Uterus (tissue), 4 donors: ENCODE data around the gene GNAO1. TPM values are rescaled to one million over a fixed set of nuclear protein-coding genes. Genes with fewer than 3 reads are reported as not detected.

Source experiments
- DNase-seq, 2 donors: peaks; one replicate each; pipeline ENCODE4 v3.0.0-alpha.2; 2019 to 2020
- H3K27ac ChIP-seq, 2 donors: fragments of 200-600 bp; sonication (generic); 1 replicate in 1 of 2; 2 replicates in 1 of 2; pipeline ENCODE4 v1.5.1; 2016 to 2018
- H3K27me3 ChIP-seq, 2 donors: fragments of 200-600 bp; sonication (generic); one replicate each; pipeline ENCODE4 v1.5.1; 2018 to 2019; ENCODE audit warnings: control low read depth in 1 of 2
- H3K36me3 ChIP-seq, 2 donors: fragments of 200-600 bp; sonication (generic); one replicate each; pipeline ENCODE4 v1.5.1; 2019; ENCODE audit warnings: control low read depth in 1 of 2
- H3K4me1 ChIP-seq, 2 donors: fragments of 200-600 bp; sonication (generic); one replicate each; pipeline ENCODE4 v1.5.1; 2018 to 2019; ENCODE audit warnings: control low read depth in 1 of 2
- H3K4me3 ChIP-seq, 2 donors: fragments of 200-600 bp; sonication (generic); 1 replicate in 1 of 2; 2 replicates in 1 of 2; pipeline ENCODE4 v1.5.1; 2018 to 2019; ENCODE audit warnings: mild to moderate bottlenecking in 1 of 2
- H3K9me3 ChIP-seq, 2 donors: fragments of 200-600 bp; sonication (generic); one replicate each; pipeline ENCODE4 v1.5.1; 2019; ENCODE audit warnings: control low read depth in 1 of 2
- CTCF ChIP-seq, 4 experiments: fragments of 200-600 bp in 2 of 4; fragments of 450-650 bp in 2 of 4; sonication (generic) in 2 of 4; IDR thresholded peaks; one replicate each; pipeline ENCODE4 v1.5.1; 2016 to 2019; ENCODE audit warnings: antibody characterized with exemption in 4 of 4, mild to moderate bottlenecking in 2 of 4, moderate library complexity in 1 of 4
- POLR2A ChIP-seq, 2 donors: fragments of 450-650 bp; IDR thresholded peaks; one replicate each; pipeline ENCODE4 v1.6.1; 2016; ENCODE audit warnings: antibody characterized with exemption in 2 of 2, mild to moderate bottlenecking in 1 of 2, moderate library complexity in 1 of 2
- intact Hi-C: fragments of 100-400 bp; cut with DNase I; formaldehyde crosslinking; loops from one replicate; pipeline ENCODE4 v1.15.1; 2023; ENCODE audit warnings: low total_unique reads
- total RNA-seq, 4 donors: library from RNA; depleted of rRNA in 3 of 4; stranded (reverse); fragments of >200 nt in 3 of 4; gene quantifications; one replicate each; pipeline versions ENCODE4 v1.1.0 to v1.2.4, GENCODE V29; 2014 to 2023
- donor health status: DM: yes; HTN: yes; CAD: no.

The GNAO1 gene
- total RNA-seq, 4 donors from 2014 or later = 0.26 to 7.2 (median 1.6) TPM; not detected in 1

GRCh38 chr16:56300242-56300623, 108.9 kb downstream of the GNAO1 start:
- no peak for TF ChIP-seq POLR2A (IDR thresholded peaks at IDR 0.05)
- no peak for TF ChIP-seq CTCF (IDR thresholded peaks at IDR 0.05)
- H3K27me3 ChIP-seq = no peaks in the 10 kb centered on the region
- H3K36me3 ChIP-seq = no peaks in the 10 kb centered on the region
- no peaks in the 10 kb centered on the region for H3K4me1 ChIP-seq
- intact Hi-C loops = no loop called here
- H3K9me3 ChIP-seq = no peaks in the 10 kb centered on the region
- DNase-seq = no peak
- H3K4me3 ChIP-seq = no peak overlapping the region
- no peak overlapping the region for H3K27ac ChIP-seq

- TF ChIP-seq CTCF (IDR thresholded peaks at IDR 0.05) = no peak
- no peak for TF ChIP-seq POLR2A (IDR thresholded peaks at IDR 0.05)
- Histone ChIP-seq H3K36me3 (no peaks in the 10 kb centered on the region), H3K9me3 (no peaks in the 10 kb centered on the region), H3K4me3 (no peak overlapping the region), H3K27me3 (no peaks in the 10 kb centered on the region), H3K27ac (no peak overlapping the region), H3K4me1 (no peaks in the 10 kb centered on the region)
- intact Hi-C loops = no loop called here
- no peak for DNase-seq
Measured at GRCh38 chr16:56300891-56301850, 109.9 kb downstream of the GNAO1 start.

GRCh38 chr16:56302506-56302905, 111.2 kb downstream of the GNAO1 start:
- Histone ChIP-seq H3K9me3 (no peaks in the 10 kb centered on the region), H3K4me3 (no peak overlapping the region), H3K4me1 (no peaks in the 10 kb centered on the region), H3K36me3 (no peaks in the 10 kb centered on the region), H3K27me3 (no peaks in the 10 kb centered on the region), H3K27ac (no peak overlapping the region)
- intact Hi-C loops = no loop called here
- DNase-seq = no peak
- no peak for TF ChIP-seq CTCF (IDR thresholded peaks at IDR 0.05)
- no peak for TF ChIP-seq POLR2A (IDR thresholded peaks at IDR 0.05)

- TF ChIP-seq CTCF (IDR thresholded peaks at IDR 0.05) (no peak), POLR2A (IDR thresholded peaks at IDR 0.05) (no peak)
- Histone ChIP-seq H3K36me3 (no peaks in the 10 kb centered on the region), H3K27me3 (no peaks in the 10 kb centered on the region), H3K4me1 (no peaks in the 10 kb centered on the region), H3K4me3 (no peak overlapping the region), H3K9me3 (no peaks in the 10 kb centered on the region), H3K27ac (no peak overlapping the region)
- DNase-seq = no peak
- intact Hi-C loops = no loop called here
Measured at GRCh38 chr16:56303066-56303715, 111.9 kb downstream of the GNAO1 start.

GRCh38 chr16:56303880-56304279, 112.6 kb downstream of the GNAO1 start:
- no peaks in the 10 kb centered on the region for H3K27me3 ChIP-seq
- TF ChIP-seq POLR2A (IDR thresholded peaks at IDR 0.05) (no peak), CTCF (IDR thresholded peaks at IDR 0.05) (no peak)
- intact Hi-C loops = no loop called here
- no peaks in the 10 kb centered on the region for H3K4me1 ChIP-seq
- H3K9me3 ChIP-seq = no peaks in the 10 kb centered on the region
- no peak overlapping the region for H3K4me3 ChIP-seq
- no peak overlapping the region for H3K27ac ChIP-seq
- H3K36me3 ChIP-seq = no peaks in the 10 kb centered on the region
- DNase-seq = no peak
